NOMO-1 treated with DMSO at 0.1 percent for 48 hours (cell line): ENCODE measurements around the gene FALEC.
A peak's percentile ranks its signal among the peaks of the same experiment; 100 is the strongest.

ENCODE experiments used
- DNase-seq: peaks from one replicate; lab custom pipeline; 2025; ENCODE audit not compliant: unreplicated experiment; lab: John Stamatoyannopoulos, UW

The FALEC gene

GRCh38 chr1:150511985-150512660 lies 3.4 kb upstream of the FALEC start:
- DNase-seq, result no peak

- DNase-seq, result no peak
These were observed 2.7 kb upstream of the FALEC start for GRCh38 chr1:150512846-150513245.

- no peak for DNase-seq
These were observed 2.2 kb upstream of the FALEC start for GRCh38 chr1:150513351-150513791.

- no peak for DNase-seq
These were observed 1.3 kb upstream of the FALEC start for GRCh38 chr1:150514260-150514659.

DNA sequence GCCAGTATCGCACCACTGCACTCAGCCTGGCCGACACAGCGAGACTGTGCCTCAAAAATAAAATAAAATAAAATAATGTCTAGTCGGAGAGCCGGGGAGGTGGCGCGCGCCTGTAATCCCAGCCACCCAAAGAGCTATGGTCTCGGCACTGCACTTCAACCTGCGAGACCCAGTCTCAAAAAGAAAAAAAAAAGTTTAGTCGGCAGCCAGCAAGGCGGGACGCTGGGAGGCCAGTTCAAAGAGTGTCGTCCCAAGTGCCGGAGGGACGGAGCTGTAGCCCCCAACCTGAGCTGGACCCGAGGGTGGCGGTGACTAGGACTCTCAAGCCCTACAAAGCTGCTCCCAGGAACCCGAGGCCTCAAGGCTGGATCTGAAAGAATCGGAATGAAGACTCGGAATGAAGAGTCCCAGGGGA lies 632 bp upstream of the FALEC start:
- no peak for DNase-seq

GRCh38 chr1:150516050-150516591 lies 569 bp downstream of the FALEC start:
- peak; percentile 2 for DNase-seq

GRCh38 chr1:150516616-150517015 lies 1.1 kb downstream of the FALEC start:
- DNase-seq, result peak; percentile 13

GRCh38 chr1:150521196-150521968 lies 5.8 kb downstream of the FALEC start:
- peak; percentile 20 for DNase-seq

- DNase-seq, result no peak
These were observed 9.8 kb downstream of the FALEC start for GRCh38 chr1:150525348-150525747.

- DNase-seq, result no peak
These were observed 12.6 kb downstream of the FALEC start for GRCh38 chr1:150528196-150528595.

- no peak for DNase-seq
These were observed 13.5 kb downstream of the FALEC start for GRCh38 chr1:150529017-150529416.

DNA sequence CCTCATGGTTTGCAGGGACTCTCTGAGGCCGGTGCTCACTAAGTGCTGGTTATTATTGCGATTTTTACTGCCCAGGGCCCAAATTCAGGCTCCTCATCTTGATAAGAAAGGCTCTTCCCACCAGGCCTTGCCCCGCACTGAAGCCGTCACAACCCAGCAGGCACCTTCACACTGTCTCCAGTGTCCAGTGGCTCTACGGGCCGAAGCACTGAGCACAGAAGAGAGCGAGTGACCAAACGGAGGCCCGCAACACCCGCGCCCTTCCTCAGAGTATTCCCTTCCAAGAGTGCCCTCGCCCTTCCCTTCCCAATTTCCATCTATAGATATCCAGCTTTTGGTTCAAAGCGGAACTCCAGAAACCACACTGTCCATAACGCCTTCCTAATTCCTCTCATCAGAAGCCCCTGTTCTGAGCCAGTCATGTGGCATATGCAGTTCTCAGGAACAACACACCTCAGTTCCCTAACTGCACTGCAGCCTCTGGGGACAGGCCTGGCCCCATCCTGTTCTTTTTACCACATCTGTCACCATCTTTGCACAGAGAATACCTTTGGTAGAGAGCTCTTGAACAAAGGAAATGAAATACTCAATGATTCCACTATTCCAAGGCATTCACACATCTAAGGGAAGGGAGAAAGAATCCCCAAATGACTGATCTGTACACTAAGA lies 15.1 kb downstream of the FALEC start:
- DNase-seq, result no peak

DNA sequence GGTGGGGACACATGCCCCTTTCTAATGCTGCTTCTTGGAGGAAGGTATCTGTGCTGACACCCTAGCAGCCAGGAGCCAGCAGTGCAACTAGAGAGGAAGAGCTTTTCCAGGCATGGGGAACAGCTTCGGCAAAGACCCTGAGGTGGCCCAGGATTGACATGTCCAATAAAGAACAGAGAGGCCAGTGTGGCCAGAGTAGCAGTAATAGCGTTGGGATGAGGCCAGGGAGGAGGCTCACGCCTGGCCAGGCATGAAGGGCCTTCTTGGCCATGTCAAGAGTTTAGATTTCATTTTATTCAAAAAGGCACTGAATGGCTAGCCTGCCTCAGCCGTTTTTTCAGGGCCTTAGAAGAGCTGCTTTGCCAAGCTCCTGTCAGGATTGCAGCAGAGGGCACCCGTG lies 17.3 kb downstream of the FALEC start:
- no peak for DNase-seq

GRCh38 chr1:150534002-150534401 lies 18.4 kb downstream of the FALEC start:
- no peak for DNase-seq

GRCh38 chr1:150535511-150536287 lies 20.1 kb downstream of the FALEC start:
- DNase-seq, result no peak

GRCh38 chr1:150536836-150537731 lies 21.5 kb downstream of the FALEC start:
- no peak for DNase-seq

DNA sequence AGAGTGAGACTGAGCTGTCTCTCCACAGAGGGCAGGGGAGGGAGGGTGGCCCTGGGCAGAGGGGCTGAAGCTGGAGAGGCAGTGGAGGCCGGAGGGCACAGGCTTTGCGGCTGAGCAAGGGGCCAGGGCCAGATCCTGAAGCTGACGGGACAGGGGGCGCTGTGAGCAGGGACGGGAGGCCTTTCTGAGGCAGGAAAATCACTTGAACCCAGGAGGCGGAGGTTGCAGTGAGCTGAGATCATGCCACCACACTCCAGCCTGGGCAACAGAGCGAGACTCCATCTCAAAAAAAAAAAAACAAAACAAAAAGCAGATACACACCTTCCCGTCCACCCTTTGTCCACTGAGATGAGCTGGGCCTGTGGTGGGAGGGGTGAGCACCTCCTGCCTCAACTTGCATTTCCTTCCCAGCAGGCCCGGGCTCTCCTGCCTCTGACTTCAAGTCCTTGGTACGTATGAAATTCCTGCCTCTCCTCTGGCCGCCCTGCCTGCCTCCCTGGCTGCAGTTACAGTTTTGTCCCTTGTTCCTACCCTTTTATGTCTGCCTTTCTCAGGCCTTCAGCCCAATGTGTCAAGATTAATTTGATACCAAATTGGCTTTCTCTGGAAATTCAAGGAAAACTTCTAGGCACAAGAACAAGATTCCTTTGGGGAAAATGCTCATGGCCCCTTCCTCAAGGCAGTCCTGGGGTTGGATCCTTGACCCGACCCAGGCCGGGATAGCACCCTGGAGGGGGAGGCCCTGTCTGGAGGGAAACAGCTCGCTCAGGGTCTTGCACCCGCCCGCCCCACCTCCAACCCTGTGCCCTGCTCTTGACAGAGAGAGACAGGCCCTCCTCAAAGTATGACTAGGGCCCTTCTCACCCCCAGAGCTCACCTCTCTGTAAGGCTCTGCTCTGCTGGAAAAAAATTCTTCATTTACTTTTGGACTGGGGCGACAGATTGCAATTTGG lies 22.5 kb downstream of the FALEC start:
- DNase-seq, result no peak

- DNase-seq, result no peak
These were observed 28.1 kb downstream of the FALEC start for GRCh38 chr1:150543500-150544143.
